Testis (tissue), 2 donors: ENCODE measurements around the gene NEAT1.

ENCODE experiments used
- CTCF ChIP-seq, 3 experiments: fragments of 450-650 bp in 2 of 3; fragments of 200-600 bp in 1 of 3; sonication (generic) in 1 of 3; IDR thresholded peaks; one replicate each; pipeline ENCODE4 v1.5.1; 2016 to 2019; ENCODE audit warnings: antibody characterized with exemption in 3 of 3, mild to moderate bottlenecking in 2 of 3, moderate library complexity in 1 of 3
- POLR2A ChIP-seq: fragments of 450-650 bp; IDR thresholded peaks from one replicate; pipeline ENCODE4 v1.6.1; 2017; ENCODE audit warnings: antibody characterized with exemption, mild to moderate bottlenecking, moderate library complexity

- TF ChIP-seq CTCF (IDR thresholded peaks at IDR 0.05) (no peak), POLR2A (no peak)
These were observed 71.0 kb downstream of the NEAT1 start for GRCh38 chr11:65493367-65494176.
